HG03342 (cell line): ENCODE measurements around the gene ELF3.
"Not testable (repeated sequence)": the region's sequence is repeated elsewhere in the genome, so short reads cannot be mapped to it uniquely, and the experiment has no call there.

Source experiments
- ATAC-seq: cut with Tn5 transposase; IDR thresholded peaks from one replicate; pipeline ENCODE4 v1.9.1; 2021; ENCODE audit warnings: mild to moderate bottlenecking, moderate library complexity; ENCODE audit not compliant: unreplicated experiment

Gene ELF3

DNA sequence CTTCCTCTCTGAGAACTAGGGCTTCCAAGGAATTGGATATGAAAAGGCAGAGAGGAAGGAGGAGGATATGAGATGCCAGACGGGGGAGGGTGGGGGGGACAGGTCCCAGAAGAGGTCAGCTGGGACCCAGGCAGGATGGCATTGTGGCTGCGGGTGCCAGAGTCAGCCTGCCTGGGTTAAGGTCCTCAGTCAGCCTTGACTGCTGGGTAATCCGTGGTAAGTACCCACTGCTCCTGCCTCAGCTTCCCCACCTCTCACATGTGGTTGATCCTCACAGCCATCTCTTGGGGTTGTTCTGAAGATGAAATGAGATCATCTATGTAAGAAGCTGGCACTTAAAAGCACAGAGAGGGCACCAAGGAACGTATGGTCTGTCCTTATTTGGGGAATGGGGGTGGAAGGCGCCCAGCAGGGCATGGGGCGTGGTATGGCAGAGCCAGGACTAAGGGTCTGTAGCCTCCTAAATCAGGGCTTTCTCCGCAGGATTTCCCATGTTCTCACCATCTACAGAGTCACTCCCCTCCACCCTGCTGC lies 23.8 kb downstream of the ELF3 start:
- ATAC-seq: no peak

DNA sequence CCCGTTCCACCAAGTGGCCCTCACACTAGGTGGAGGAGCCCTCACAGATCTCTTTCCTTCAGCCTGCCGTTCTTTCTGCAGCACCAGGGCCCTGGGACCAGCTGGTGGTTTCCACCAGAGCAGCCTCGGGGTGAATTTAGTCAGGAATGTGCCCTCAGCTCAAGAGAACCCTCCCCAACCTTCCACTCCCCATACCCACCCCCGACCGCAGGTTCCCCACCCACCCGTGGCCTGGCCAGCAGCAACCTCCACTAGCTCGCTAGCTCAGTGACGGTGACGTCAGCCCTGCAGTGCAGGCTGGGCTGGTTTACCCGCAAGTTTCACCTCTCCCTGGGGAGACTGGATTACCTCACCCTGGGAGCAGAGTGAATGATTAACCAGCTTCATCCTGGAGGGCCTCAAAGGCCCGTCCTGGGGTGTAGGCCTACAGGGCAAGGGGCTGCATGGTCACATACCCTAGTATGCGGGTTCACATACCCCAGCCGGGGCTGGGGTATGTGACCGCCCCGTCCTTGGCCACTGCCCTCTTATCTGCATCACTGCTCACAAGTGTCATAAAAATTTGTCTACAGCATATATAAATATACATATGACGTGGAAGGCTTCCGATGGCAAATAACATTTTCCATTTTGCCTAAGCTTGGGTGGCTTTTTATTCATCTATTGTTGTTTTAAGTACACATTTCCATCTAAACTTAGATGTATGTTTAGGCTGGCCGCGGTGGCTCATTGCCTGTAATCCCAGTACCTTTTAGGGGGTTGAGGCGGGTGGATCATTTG lies 24.5 kb downstream of the ELF3 start:
- ATAC-seq: peak; percentile 45

DNA sequence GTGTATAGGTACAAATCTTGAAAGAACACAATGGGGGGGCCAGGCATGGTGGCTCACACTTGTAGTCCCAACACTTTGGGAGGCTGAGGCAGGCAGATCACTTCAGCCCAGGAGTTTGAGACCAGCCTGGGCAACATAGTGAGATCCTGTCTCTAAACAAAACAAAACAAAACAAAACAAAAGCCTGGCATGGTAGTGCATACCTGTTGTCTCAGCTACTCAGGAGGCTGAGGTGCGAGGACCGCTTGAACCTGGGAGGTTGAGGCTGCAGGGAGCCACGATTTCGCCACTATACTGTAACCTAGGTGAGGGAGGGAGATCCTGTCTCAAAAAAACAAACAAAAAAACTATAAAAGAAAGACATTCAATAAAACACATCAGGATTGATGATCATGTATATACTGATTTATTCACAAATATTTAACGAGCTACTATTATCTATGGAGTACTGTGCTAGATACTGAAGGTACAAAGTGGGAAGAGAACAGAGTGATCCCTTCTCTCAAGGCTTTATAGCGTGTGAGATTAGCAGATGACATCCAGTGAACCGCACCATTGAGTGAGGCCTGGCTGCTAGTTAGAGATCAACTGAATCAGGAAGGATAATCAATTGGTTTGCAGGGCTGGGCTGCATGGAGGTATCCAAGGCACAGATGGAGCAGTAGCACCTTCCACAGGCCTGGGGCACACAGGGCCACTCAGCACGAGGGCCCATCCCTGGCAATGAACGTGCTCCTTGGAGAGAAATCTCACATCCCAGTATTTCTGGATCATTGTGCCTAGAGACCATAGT lies 26.4 kb downstream of the ELF3 start:
- ATAC-seq: no peak

DNA sequence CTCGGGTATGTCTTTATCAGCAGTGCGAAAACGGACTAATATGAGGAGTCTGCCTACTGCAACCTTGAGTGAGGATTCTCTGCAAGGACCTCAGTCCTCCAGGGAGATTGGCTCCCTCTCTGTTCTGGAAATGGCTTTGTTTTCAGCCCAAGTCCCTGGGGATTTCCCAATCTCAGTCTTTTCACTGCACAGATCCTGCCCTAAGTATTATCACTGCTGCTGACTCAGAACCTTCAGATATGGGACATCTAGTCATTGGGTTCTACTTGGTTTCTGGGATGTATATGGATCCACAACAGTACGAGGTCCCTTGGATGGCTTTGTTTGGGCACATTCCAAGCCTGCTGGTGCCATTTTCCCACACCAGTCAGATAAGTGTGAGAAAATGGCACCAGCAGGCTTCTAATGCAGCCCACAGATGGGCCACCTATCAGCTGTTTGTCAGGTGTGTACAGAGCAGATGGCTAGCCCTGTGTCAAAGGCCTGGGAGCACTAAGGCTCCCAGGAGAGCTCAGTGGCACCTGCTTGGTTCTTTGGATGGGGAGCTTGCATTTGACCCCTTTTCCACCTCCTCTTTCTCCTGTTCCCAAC lies 27.4 kb downstream of the ELF3 start:
- no peak for ATAC-seq

DNA sequence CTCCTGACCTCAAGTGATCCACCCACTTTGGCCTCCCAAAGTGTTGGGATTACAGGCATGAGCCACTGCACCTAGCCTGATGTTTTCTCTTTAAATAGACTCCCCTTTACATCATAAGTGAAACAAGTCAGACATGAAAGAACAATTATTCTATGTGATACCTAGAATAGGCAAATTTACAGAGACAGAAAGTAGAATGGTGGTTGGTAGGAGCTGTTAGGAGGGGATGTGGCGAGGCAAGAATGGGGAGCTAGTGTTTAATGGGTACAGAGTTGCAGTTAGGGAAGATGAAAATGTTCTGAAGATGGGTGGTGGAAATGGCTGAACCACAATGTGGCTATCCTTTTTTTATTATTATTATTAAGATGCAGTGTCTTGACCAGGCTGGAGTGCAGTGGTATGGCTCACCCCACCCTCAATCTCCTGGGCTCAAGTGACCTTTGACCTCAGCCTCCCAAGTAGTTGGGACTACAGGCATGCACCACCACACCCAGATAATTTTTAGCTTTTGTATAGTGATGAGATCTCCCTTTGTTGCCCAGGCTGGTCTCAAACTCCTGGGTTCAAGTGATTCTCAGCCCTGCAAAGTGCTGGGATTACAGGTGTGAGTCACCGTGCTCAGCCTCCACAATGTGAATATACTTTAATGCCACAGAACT lies 28.4 kb downstream of the ELF3 start:
- peak; percentile 61 for ATAC-seq

DNA sequence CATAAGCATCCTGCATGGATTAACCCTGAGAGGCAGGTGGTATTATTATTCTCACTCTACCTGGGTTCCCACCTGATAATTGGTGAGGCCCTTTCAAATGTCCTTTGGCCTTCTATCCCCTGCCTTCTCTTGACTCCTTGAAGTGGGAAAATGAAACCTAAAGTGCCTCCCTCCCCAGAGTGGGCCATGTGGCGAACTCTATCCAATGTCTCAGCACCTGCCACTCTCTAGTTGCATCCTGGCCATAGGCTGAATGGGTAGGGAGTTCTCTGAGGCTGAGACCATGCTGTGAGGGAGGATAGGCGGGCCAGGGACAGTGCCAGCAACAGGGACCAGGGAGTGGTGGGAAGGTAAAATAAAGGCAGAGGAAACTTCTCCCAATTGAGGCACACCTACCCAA lies 35.3 kb downstream of the ELF3 start:
- ATAC-seq: no peak

GRCh38 chr1:202046227-202046626 lies 35.8 kb downstream of the ELF3 start:
- ATAC-seq: no peak

DNA sequence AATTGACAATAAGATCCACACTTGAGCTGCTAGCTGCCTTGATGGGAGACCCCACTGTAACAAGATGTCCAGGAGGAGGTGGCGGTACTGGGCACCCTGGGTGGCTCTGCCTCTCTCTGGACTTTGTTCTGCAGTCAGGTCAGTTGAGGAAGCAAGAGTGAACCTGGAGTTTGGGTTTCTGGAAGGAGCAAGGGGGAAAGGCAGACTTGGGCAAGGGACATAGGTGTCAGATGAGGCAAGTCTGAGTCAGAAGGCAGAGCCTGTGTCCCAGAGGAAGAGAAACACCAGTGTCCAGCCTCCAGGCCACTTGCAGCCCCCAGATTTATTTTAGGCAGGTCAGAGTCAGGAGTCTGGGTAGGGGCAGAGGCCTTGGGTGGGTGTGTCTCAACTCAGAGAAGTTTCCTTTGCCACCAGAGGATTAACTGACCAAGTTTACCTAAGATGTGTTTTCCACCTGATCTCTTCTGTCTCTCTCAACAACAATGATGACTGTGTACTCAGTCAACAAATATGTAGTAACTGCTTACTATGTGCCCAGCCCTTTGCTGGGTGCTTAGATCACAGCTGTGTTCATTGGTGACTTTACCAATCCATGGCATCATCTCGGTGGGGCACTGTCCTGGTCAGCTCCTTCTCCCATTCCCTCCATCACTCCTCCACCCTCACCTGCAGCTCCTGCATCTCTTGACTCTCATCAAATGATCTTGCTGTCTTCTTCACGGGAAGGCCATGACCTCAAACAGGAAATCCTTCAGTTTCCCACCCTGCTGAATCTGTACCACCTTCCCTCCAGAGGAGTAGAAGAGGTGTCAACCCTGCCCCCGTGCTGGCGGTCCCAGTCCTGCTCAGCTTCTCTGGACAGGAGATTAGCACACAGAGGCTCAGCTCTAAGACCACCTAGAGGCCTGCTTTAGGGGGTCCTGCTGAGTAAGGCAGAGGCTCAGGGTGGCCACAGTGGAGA lies 36.6 kb downstream of the ELF3 start:
- ATAC-seq: no peak

DNA sequence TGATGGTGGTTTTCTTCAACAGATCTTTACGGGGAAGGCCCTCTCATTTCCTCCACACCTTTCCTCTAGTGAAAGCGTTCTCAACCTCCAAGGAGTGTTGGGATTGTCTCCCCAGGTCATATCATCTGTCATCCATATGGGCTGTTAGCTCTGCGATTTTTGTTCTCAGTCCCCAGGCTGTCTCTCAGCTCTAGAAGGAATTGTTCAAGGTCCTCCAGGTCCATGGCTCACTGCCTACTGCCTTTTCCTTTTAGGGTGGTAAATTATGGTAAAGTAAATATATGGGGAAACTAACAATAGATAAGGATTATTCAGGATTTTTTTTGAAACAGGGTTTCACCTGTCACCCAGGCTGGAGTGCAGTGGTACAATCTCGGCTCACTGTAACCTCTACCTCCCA lies 37.6 kb downstream of the ELF3 start:
- no peak for ATAC-seq

GRCh38 chr1:202049129-202049528 lies 38.7 kb downstream of the ELF3 start:
- ATAC-seq: no peak

GRCh38 chr1:202054094-202054493 lies 43.7 kb downstream of the ELF3 start:
- no peak for ATAC-seq

DNA sequence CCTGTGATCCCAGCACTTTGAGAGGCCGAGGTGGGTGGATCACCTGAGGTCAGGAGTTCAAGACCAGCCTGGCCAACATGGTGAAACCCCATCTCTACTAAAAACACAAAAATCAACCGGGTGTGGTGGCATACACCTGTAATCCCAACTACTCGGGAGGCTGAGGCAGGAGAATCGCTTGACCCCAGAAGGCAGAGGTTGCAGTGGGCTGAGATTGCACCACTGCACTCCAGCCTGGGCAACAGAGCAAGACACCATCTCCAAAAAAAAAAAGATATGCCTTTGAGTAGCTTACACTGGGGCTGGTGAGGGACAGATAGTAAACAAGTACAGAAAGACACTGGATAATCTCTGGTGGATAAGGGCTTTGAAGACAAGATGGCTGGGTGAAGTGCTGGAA lies 44.3 kb downstream of the ELF3 start:
- not testable (repeated sequence) for ATAC-seq

DNA sequence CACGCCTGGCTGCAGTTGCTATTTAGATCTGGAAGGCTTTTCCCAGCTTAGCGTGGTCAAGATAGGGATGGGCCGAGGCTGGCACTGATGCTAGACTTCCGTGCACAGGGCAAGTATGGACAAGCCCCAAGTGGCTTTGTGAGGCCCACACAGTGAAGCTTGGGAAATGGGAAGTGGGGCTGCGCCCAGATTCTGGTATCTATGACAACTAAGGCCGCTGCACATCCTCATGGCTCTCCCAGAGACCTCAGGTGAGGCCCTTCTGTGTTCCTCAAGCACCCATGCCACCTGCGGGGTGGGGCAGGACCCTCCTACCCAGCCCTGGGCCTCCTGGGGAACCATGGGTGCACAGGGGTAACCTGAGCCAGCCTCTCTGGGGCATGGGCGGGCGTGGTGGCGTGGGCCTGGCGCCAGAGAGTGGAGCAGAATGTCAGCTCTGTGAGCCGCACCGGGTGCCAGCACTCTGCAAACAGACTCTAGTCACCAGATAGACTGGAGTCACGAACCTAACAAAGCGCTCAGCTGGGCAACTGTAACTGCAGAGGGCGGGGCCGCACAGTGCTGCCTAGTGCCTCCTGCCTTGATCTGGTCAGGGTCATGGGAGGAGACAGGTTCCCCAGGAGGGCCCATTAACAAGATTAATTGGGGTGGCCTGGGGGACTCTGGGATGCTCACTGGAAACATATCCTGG lies 46.4 kb downstream of the ELF3 start:
- ATAC-seq: no peak

- ATAC-seq: not testable (repeated sequence)
Observed at GRCh38 chr1:202057335-202057704, 46.9 kb downstream of the ELF3 start.

GRCh38 chr1:202058001-202058908 lies 47.9 kb downstream of the ELF3 start:
- ATAC-seq: no peak

DNA sequence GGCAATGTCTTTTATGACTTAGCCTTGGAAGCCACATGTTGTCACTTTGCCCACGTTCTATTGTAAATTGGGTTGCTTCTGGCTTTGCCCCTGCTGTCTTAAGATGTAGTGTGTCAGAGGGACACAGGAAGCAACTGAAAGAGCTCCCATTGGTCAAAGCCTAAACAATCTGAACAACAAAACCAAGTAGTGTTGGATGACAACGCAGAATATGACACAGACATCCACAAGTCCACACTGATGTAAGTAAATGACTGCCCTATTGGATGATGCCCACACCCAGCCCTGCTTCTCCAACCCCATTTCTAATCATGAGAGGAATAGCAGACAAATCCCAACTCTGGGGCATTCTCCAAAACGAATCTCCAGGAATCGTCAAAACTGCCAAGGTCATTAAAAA lies 50.7 kb downstream of the ELF3 start:
- no peak for ATAC-seq

DNA sequence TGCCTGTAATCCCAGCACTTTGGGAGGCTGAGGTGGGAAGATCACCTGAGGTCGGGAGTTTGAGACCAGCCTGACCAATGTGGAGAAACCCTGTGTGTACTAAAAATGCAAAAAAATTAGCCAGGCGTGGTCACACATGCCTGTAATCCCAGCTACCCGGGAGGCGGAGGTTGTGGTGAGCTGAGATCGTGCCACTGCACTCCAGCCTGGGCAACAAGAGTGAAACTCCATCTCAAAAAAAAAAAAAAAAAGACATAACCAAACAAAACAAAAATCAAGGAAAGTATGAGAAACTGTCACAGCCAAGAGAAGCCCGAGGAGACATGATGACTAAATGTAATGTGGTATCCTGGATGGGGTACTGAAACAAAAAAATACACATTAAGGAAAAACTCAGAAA lies 51.4 kb downstream of the ELF3 start:
- ATAC-seq: not testable (repeated sequence)

GRCh38 chr1:202062636-202063035 lies 52.2 kb downstream of the ELF3 start:
- not testable (repeated sequence) for ATAC-seq
